Ovary (tissue), 9 donors: ENCODE measurements around the gene CDH18. TPM values are rescaled to one million over a fixed set of nuclear protein-coding genes. Genes with fewer than 3 reads are reported as not detected.
"Not testable (repeated sequence)": the region's sequence is repeated elsewhere in the genome, so short reads cannot be mapped to it uniquely, and the experiment has no call there.

Experiments
- DNase-seq, 5 donors: peaks; one replicate each; pipeline ENCODE4 v3.0.0-alpha.2; 2019 to 2020
- H3K27ac ChIP-seq, 2 donors: fragments of 200-600 bp; one replicate each; pipeline versions ENCODE4 v1.5.1 to v1.8.0; 2019 to 2022
- H3K27me3 ChIP-seq: fragments of 200-600 bp; one replicate; pipeline ENCODE4 v1.8.0; 2022
- H3K36me3 ChIP-seq: fragments of 200-600 bp; sonication (generic); one replicate; pipeline ENCODE4 v1.5.1; 2019
- H3K4me1 ChIP-seq: one replicate; pipeline ENCODE4 v1.8.1; 2013; ENCODE audit warnings: mild to moderate bottlenecking, moderate library complexity; ENCODE audit not compliant: insufficient read depth
- H3K4me3 ChIP-seq: fragments of 200-600 bp; sonication (generic); one replicate; pipeline ENCODE4 v1.5.1; 2017
- H3K9me3 ChIP-seq, 2 donors: fragments of 200-600 bp in 1 of 2; sonication (generic) in 1 of 2; one replicate each; pipeline versions ENCODE4 v1.5.1 to v1.8.1; 2013 to 2019; ENCODE audit warnings: mild to moderate bottlenecking in 1 of 2, moderate library complexity in 1 of 2
- EP300 ChIP-seq: sonication (generic); formaldehyde crosslinking; IDR thresholded peaks from one replicate; pipeline ENCODE4 v1.6.1; 2017; ENCODE audit warnings: antibody characterized with exemption
- POLR2A ChIP-seq: fragments of 450-650 bp; IDR thresholded peaks from one replicate; pipeline ENCODE4 v1.6.1; 2017; ENCODE audit warnings: antibody characterized with exemption, mild to moderate bottlenecking, moderate library complexity
- WGBS, 3 donors: extraction: QIAGEN DNeasy Blood & Tissue Kit in 1 of 3; methylation state at CpG; one replicate each; pipeline versions ENCODE4 v1.1.5 to v1.1.7; 2013 to 2017; 5-methylcytosine and 5-hydroxymethylcytosine counted together
- intact Hi-C, 4 donors: fragments of 100-400 bp; cut with DNase I; formaldehyde crosslinking; loops; one replicate each; pipeline versions ENCODE4 v1.11.0 to v1.15.1; 2022 to 2023
- polyA plus RNA-seq, 2 donors: library from polyadenylated mRNA; stranded (reverse); fragments of 200-250 nt in 1 of 2; fragments of 350-450 nt in 1 of 2; fragmentation: Illumina TruSeq in 1 of 2; extraction: RNeasy Lipid Tissue Mini Kit (QIAGEN cat#74804) in 1 of 2; gene quantifications; one replicate each; pipeline ENCODE4 v1.2.3, GENCODE V29; 2013 to 2014
- total RNA-seq, 7 donors: library from RNA; depleted of rRNA in 2 of 7; stranded (reverse); fragments of >200 nt in 2 of 7; fragmentation: NEBNext Ultra II Directional in 3 of 7; extraction: Animal tissue kit (Norgen Biotek cat#: 25700) in 3 of 7; gene quantifications; one replicate each; pipeline versions ENCODE4 v1.1.0 to v1.2.4, GENCODE V29; 2016 to 2023
- TF ChIP-seq, protein P1 (sequence below), 3 donors: fragments of 450-650 bp in 2 of 3; fragments of 200-600 bp in 1 of 3; IDR thresholded peaks; one replicate each; pipeline versions ENCODE4 v1.5.1 to v1.8.0; 2016 to 2022; ENCODE audit warnings: antibody characterized with exemption in 3 of 3, mild to moderate bottlenecking in 1 of 3
- donor health status: DM: no; HTN: no; CAD: no; lungs with moderate emphysema.
- donor health status: DM: no; HTN: no; CAD: no.
- donor health status: Bipolar disorder and iron deficiency.
- donor health status: DM: yes; HTN: yes; CAD: no.
- donor health status: DM: no; HTN: no; CAD: no.
- donor health status: DM: yes; HTN: yes; CAD: no.

CDH18 gene
- total and polyA plus RNA-seq, 9 donors: 0.06 to 0.27 TPM; not detected in 7

GRCh38 chr5:19855031-19855430 is 133.0 kb downstream of the CDH18 start:
- no peak overlapping the region for H3K4me3 ChIP-seq
- H3K27ac ChIP-seq: no peak overlapping the region
- no peak for DNase-seq
- no peaks in the 10 kb centered on the region for H3K36me3 ChIP-seq
- WGBS, 3 donors: 91 to 93% (median 92%) methylated on average over 4 of the region's 4 CpGs
- TF ChIP-seq POLR2A: no peak
- TF ChIP-seq EP300: no peak
- TF ChIP-seq, protein P1, sequence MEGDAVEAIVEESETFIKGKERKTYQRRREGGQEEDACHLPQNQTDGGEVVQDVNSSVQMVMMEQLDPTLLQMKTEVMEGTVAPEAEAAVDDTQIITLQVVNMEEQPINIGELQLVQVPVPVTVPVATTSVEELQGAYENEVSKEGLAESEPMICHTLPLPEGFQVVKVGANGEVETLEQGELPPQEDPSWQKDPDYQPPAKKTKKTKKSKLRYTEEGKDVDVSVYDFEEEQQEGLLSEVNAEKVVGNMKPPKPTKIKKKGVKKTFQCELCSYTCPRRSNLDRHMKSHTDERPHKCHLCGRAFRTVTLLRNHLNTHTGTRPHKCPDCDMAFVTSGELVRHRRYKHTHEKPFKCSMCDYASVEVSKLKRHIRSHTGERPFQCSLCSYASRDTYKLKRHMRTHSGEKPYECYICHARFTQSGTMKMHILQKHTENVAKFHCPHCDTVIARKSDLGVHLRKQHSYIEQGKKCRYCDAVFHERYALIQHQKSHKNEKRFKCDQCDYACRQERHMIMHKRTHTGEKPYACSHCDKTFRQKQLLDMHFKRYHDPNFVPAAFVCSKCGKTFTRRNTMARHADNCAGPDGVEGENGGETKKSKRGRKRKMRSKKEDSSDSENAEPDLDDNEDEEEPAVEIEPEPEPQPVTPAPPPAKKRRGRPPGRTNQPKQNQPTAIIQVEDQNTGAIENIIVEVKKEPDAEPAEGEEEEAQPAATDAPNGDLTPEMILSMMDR (IDR thresholded peaks at IDR 0.05): no peak
- intact Hi-C loops: no loop called here
- H3K4me1 ChIP-seq: no peaks in the 10 kb centered on the region
- H3K27me3 ChIP-seq: no peaks in the 10 kb centered on the region
- H3K9me3 ChIP-seq: no peaks in the 10 kb centered on the region

GRCh38 chr5:19853616-19854240 is 134.3 kb downstream of the CDH18 start:
- Histone ChIP-seq H3K27me3 (no peaks in the 10 kb centered on the region), H3K36me3 (no peaks in the 10 kb centered on the region), H3K27ac (no peak overlapping the region), H3K4me3 (no peak overlapping the region), H3K9me3 (no peaks in the 10 kb centered on the region), H3K4me1 (no peaks in the 10 kb centered on the region)
- 55 to 61% (median 57%) methylated on average over 4 of the region's 4 CpGs for WGBS, 3 donors
- TF ChIP-seq, protein P1 (IDR thresholded peaks at IDR 0.05): no peak
- TF ChIP-seq EP300 (no peak), POLR2A (no peak)
- intact Hi-C loops: no loop called here
- DNase-seq: no peak

DNA sequence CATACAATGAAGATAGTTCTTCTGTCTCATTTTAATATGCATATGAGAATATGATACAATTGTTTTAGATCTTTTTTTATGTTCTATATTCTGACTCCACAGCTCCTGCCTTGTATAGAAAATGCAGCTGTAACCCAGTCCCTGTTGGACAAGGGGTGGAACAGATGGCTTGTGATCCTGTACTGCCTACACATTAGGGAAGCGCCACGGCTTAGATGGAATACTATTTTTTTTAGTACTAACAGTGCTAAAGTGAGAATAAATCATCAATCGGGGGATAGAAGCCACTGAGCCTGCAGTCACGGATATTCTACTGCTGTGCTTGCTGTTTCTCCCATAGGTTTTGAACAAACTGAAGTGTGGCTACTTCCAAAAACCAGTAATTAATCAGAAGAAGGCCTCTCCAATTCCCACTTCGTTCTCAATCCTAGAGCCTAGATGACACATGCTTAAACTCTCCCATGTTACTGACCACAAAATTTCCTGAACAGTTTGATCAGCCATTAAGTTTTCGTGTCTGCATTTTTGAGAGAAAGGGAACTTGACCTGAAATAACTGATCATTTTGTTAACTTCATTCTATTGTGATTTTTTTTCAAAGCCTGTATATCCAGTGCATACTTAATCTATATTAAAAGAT is 150.3 kb downstream of the CDH18 start:
- TF ChIP-seq POLR2A: no peak
- TF ChIP-seq, protein P1 (IDR thresholded peaks at IDR 0.05): no peak
- 59 to 62% (median 60%) methylated on average over 6 of the region's 6 CpGs for WGBS, 3 donors
- no peaks in the 10 kb centered on the region for H3K27me3 ChIP-seq
- no peak overlapping the region for H3K4me3 ChIP-seq
- DNase-seq: no peak
- no peaks in the 10 kb centered on the region for H3K9me3 ChIP-seq
- H3K27ac ChIP-seq: no peak overlapping the region
- intact Hi-C loops: no loop called here
- no peaks in the 10 kb centered on the region for H3K36me3 ChIP-seq
- H3K4me1 ChIP-seq: no peaks in the 10 kb centered on the region

DNA sequence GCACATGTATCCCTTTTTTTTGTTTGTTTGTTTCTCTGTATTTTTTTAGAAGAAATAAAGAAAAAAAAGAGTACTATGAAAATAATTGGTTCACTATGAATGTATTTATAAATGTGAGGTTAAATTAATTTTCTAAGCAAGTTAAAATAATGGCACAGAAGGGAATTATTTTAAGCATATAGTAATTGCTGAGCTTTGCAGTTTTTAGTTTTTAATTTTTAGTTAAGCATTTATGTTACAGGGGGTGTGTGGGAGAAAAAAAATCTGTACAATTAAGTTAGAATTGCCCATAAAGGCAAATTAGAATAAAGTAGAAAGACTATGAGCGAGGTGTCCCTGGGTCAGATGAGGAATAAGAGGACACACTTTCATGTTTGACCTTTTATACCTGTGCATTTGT is 152.6 kb downstream of the CDH18 start:
- no peaks in the 10 kb centered on the region for H3K36me3 ChIP-seq
- intact Hi-C loops: no loop called here
- no peak for DNase-seq
- H3K9me3 ChIP-seq: no peaks in the 10 kb centered on the region
- no peak overlapping the region for H3K27ac ChIP-seq
- no peaks in the 10 kb centered on the region for H3K27me3 ChIP-seq
- no peak overlapping the region for H3K4me3 ChIP-seq
- WGBS, 3 donors: 85 to 93% (median 87%) methylated on average over 1 of the region's 1 CpG
- TF ChIP-seq EP300 (no peak), POLR2A (no peak)
- TF ChIP-seq, protein P1 (IDR thresholded peaks at IDR 0.05): no peak
- no peaks in the 10 kb centered on the region for H3K4me1 ChIP-seq

GRCh38 chr5:19812720-19813119 is 175.3 kb downstream of the CDH18 start:
- DNase-seq, H3K27me3 ChIP-seq, H3K9me3 ChIP-seq, H3K4me3 ChIP-seq, H3K27ac ChIP-seq, H3K36me3 ChIP-seq, intact Hi-C loops, H3K4me1 ChIP-seq: not testable (repeated sequence)
- 91 to 95% (median 93%) methylated on average over 4 of the region's 4 CpGs for WGBS, 3 donors
